Heart left ventricle (tissue), 13 donors: ENCODE data around the gene RPP25L.

Source experiments
- CTCF ChIP-seq, 12 donors: fragments of 200-600 bp; sonication (generic) in 4 of 12; IDR thresholded peaks; one replicate each; pipeline versions ENCODE4 v1.5.0 to v1.8.0; 2018 to 2022; ENCODE audit warnings: antibody characterized with exemption in 12 of 12, mild to moderate bottlenecking in 5 of 12
- POLR2A ChIP-seq, 2 donors: fragments of 450-650 bp; IDR thresholded peaks; one replicate each; pipeline ENCODE4 v1.6.1; 2017; ENCODE audit warnings: antibody characterized with exemption in 2 of 2, mild to moderate bottlenecking in 2 of 2, moderate library complexity in 2 of 2
- donor health status: ischemic (EF 13 %, LVEDD 7.1; RV severe dilation, severe dysfunction).
- donor health status: DM: no; HTN: yes; CAD: no.
- donor health status: DM: no; HTN: no; CAD: no.
- donor health status: ischemic (EF 25% LVEDD 6.9; RV normal size, moderate dysfunction).
- donor health status: ischemic (EF 25% LVEDD 5.7; RV mildly dilated, moderate dysfunction).
- donor health status: ischemic (EF 35%, LVEDD 5.7; RV mildly dilated, moderate dysfunction).
- donor health status: nonischemic (EF 11% LVEDD 7.7; RV severe dilation, severe dysfunction).
- donor health status: DM: yes; HTN: yes; CAD: no.
- donor health status: PGD.
- donor health status: ischemic (EF 29% LVEDD 5.4; RV normal size, mild dysfunction).
- donor health status: nonischemic (EF 23%, LVEDD 6.1; RV moderate dilation, normal function).

GRCh38 chr9:34607331-34607730 lies 4.6 kb downstream of the RPP25L start:
- no peak for TF ChIP-seq CTCF (IDR thresholded peaks at IDR 0.05)
- no peak for TF ChIP-seq POLR2A (IDR thresholded peaks at IDR 0.05)
